ENCODE measurements around the gene RTN4R. TPM values are rescaled to one million over a fixed set of nuclear protein-coding genes. Genes with fewer than 3 reads are reported as not detected.
"Not testable (repeated sequence)": the region's sequence is repeated elsewhere in the genome, so short reads cannot be mapped to it uniquely, and the experiment has no call there.

RTN4R gene
- total and polyA plus RNA-seq, 2 of the 13 experiments (the other 11 are each of a cell fraction or from before 2014, with no cell fraction given) = 0.22 to 0.77 TPM

DNA sequence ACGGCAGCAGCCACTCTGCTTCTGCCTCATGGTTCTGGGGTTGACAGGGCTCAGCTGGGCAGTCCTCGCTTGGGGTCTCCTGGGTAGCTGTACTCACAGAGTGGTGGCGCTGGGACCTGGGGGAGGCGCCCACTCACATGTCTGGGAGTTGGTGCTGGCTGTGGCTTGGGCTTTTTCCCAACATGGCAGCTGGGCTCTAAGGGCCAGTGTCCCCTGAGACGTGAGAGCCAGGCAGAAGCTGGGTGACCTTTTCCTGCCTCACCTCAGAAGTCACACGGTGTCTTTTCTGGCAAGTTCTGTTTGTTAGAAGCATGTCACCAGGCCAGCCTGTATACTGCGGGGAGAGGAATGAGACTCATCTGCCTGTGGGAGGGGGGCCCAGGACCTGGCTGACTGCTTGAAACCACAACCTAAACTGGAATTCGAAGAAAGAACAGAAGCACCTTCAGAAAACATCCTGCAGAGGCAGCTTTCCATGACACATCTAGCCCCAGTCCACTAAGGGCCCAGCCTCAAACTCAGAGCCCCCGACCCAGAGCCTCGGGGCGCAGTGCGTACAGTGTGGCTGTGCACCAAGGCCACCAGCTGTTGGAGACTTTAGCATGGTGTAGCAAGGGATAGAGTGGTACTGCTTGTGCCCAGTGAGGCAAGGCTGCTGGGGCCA lies 37.2 kb upstream of the RTN4R start:
- not testable (repeated sequence) for FAIRE-seq

DNA sequence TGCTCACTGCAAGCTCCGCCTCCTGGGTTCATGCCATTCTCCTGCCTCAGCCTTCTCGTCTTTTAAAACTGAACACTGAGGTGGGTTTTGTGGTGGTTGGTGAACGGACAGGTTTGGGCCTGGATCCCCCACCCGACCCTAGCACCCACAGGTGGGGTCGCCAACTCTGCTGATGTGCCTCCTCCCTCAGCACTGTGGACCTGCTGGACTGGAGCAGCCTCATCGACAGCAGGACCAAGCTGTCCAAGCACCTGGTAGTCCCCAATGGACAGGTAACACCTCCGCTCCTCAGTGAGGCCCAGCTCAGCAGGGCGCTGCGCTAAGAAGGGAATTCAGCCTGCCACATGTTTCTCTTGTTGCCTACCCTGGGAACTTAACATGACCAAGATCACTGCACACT lies 36.5 kb upstream of the RTN4R start:
- Histone ChIP-seq H3K9ac (ENCODE audit: insufficient read depth, low read depth, low read length) (no peak overlapping the region), H3K79me2 (ENCODE audit: insufficient read depth, low read length) (no peaks in the 10 kb centered on the region), H4K20me1 (ENCODE audit: insufficient read depth, low read length) (no peaks in the 10 kb centered on the region), H3K4me2 (ENCODE audit: low read depth, low read length) (no peak overlapping the region), H3K4me1 (ENCODE audit: insufficient read depth, low read length) (no peaks in the 10 kb centered on the region), H3K9me3 (ENCODE audit: low read length) (no peaks in the 10 kb centered on the region), H3K4me3 (replicated peaks in 1 of 3; ENCODE audit: insufficient read depth in 1 of 3, low read depth in 2 of 3, low read length in 3 of 3) (no peak overlapping the region), H3K36me3 (replicated peaks in 1 of 2; ENCODE audit: control insufficient read depth in 1 of 2, insufficient read depth in 2 of 2, low read length in 2 of 2) (no peaks in the 10 kb centered on the region), H2AFZ (ENCODE audit: low read length) (no peak overlapping the region), H3K27me3 (ENCODE audit: control insufficient read depth in 1 of 2, insufficient read depth in 2 of 2, low read length in 2 of 2) (peaks cover 1 to 28% of the 10 kb centered on the region in 2 experiments; a peak in 4 of 5 replicates), H3K27ac (ENCODE audit: extremely low read length, insufficient read depth, low read length) (no peak overlapping the region)
- FAIRE-seq = no peak
- no peak for ATAC-seq
- BruUV-seq (replicated peaks) = no TSS peak
- no peak for DNase-seq (ENCODE audit: low spot score)
- TF ChIP-seq FIP1L1 (IDR thresholded peaks at IDR 0.05; ENCODE audit: borderline replicate concordance, insufficient read depth, low read depth, low read length) (no peak), DPF2 (CRISPR knock-in tag; IDR thresholded peaks at IDR 0.05; ENCODE audit: borderline replicate concordance, low read depth) (no peak), ZNF552 (CRISPR knock-in tag; IDR thresholded peaks at IDR 0.05; ENCODE audit: borderline replicate concordance) (no peak)
- TF ChIP-seq, protein P1, sequence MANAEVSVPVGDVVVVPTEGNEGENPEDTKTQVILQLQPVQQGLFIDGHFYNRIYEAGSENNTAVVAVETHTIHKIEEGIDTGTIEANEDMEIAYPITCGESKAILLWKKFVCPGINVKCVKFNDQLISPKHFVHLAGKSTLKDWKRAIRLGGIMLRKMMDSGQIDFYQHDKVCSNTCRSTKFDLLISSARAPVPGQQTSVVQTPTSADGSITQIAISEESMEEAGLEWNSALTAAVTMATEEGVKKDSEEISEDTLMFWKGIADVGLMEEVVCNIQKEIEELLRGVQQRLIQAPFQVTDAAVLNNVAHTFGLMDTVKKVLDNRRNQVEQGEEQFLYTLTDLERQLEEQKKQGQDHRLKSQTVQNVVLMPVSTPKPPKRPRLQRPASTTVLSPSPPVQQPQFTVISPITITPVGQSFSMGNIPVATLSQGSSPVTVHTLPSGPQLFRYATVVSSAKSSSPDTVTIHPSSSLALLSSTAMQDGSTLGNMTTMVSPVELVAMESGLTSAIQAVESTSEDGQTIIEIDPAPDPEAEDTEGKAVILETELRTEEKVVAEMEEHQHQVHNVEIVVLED (CRISPR knock-in tag; IDR thresholded peaks at IDR 0.05; ENCODE audit: borderline replicate concordance) = no peak
- TF ChIP-seq, protein P2, sequence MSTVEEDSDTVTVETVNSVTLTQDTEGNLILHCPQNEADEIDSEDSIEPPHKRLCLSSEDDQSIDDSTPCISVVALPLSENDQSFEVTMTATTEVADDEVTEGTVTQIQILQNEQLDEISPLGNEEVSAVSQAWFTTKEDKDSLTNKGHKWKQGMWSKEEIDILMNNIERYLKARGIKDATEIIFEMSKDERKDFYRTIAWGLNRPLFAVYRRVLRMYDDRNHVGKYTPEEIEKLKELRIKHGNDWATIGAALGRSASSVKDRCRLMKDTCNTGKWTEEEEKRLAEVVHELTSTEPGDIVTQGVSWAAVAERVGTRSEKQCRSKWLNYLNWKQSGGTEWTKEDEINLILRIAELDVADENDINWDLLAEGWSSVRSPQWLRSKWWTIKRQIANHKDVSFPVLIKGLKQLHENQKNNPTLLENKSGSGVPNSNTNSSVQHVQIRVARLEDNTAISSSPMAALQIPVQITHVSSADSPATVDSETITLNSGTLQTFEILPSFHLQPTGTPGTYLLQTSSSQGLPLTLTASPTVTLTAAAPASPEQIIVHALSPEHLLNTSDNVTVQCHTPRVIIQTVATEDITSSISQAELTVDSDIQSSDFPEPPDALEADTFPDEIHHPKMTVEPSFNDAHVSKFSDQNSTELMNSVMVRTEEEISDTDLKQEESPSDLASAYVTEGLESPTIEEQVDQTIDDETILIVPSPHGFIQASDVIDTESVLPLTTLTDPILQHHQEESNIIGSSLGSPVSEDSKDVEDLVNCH (CRISPR knock-in tag; IDR thresholded peaks at IDR 0.05) = no peak
- intact Hi-C loops (cut with micrococcal nuclease; ENCODE audit: unreplicated experiment) (no loop called here), in situ Hi-C loops (cut with HindIII; ENCODE audit: extremely low pct_ligation_motif_present, low pct_unique_long_range_greater_than_20kb) (no loop called here)
- CTCF ChIA-PET (ENCODE audit: low intra/inter-chr PET ratio, low total read pairs) = no interaction called here
- 41% methylated on average over 6 of the region's 9 CpGs for WGBS (ENCODE audit: low lambda C conversion rate)
- POLR2A ChIA-PET = no interaction called here

More for the DNA sequence above, 37.2 kb upstream of the RTN4R start:
- ATAC-seq; H3K9ac ChIP-seq (ENCODE audit: insufficient read depth, low read depth, low read length); H2AFZ ChIP-seq (ENCODE audit: low read length); H3K36me3 ChIP-seq (replicated peaks in 1 of 2; ENCODE audit: control insufficient read depth in 1 of 2, insufficient read depth in 2 of 2, low read length in 2 of 2); H3K79me2 ChIP-seq (ENCODE audit: insufficient read depth, low read length); DNase-seq (ENCODE audit: low spot score); H3K4me3 ChIP-seq (replicated peaks in 1 of 3; ENCODE audit: insufficient read depth in 1 of 3, low read depth in 2 of 3, low read length in 3 of 3); in situ Hi-C loops (cut with HindIII; ENCODE audit: extremely low pct_ligation_motif_present, low pct_unique_long_range_greater_than_20kb); H3K9me3 ChIP-seq (ENCODE audit: low read length); CTCF ChIA-PET (ENCODE audit: low intra/inter-chr PET ratio, low total read pairs); H3K4me2 ChIP-seq (ENCODE audit: low read depth, low read length); intact Hi-C loops (cut with micrococcal nuclease; ENCODE audit: unreplicated experiment); POLR2A ChIA-PET; H4K20me1 ChIP-seq (ENCODE audit: insufficient read depth, low read length); BruUV-seq (replicated peaks); H3K27ac ChIP-seq (ENCODE audit: extremely low read length, insufficient read depth, low read length); H3K4me1 ChIP-seq (ENCODE audit: insufficient read depth, low read length): not testable (repeated sequence)
- WGBS (ENCODE audit: low lambda C conversion rate) = 45% methylated on average over 6 of the region's 12 CpGs
- H3K27me3 ChIP-seq (ENCODE audit: control insufficient read depth in 1 of 2, insufficient read depth in 2 of 2, low read length in 2 of 2) = peaks cover 1 to 21% of the 10 kb centered on the region in 2 experiments; a peak in 4 of 5 replicates

DNA sequence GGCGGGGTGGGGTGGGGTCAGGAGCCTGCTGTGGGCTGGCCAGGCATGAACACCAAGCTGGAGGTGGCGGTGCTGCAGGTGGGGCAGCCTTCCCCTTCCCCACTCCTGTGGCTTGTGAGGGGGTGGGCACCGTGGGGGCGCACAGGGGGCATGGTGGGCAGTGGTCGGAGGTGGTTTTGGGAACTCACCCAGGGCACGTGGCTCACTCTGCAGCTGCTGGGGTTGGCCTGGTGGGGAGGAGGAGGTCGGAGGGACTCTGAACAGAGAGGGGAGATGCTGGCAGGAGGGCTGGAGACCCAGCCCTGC lies 35.1 kb upstream of the RTN4R start:
- H3K36me3 ChIP-seq (replicated peaks in 1 of 2; ENCODE audit: control insufficient read depth in 1 of 2, insufficient read depth in 2 of 2, low read length in 2 of 2); H3K9me3 ChIP-seq (ENCODE audit: low read length); CTCF ChIA-PET (ENCODE audit: low intra/inter-chr PET ratio, low total read pairs); H3K79me2 ChIP-seq (ENCODE audit: insufficient read depth, low read length); FAIRE-seq; H3K4me1 ChIP-seq (ENCODE audit: insufficient read depth, low read length); ATAC-seq; H3K4me3 ChIP-seq (replicated peaks in 1 of 3; ENCODE audit: insufficient read depth in 1 of 3, low read depth in 2 of 3, low read length in 3 of 3); H3K4me2 ChIP-seq (ENCODE audit: low read depth, low read length); POLR2A ChIA-PET; H3K27ac ChIP-seq (ENCODE audit: extremely low read length, insufficient read depth, low read length); H2AFZ ChIP-seq (ENCODE audit: low read length); H3K9ac ChIP-seq (ENCODE audit: insufficient read depth, low read depth, low read length); DNase-seq (ENCODE audit: low spot score); in situ Hi-C loops (cut with HindIII; ENCODE audit: extremely low pct_ligation_motif_present, low pct_unique_long_range_greater_than_20kb); intact Hi-C loops (cut with micrococcal nuclease; ENCODE audit: unreplicated experiment); BruUV-seq (replicated peaks); H4K20me1 ChIP-seq (ENCODE audit: insufficient read depth, low read length): not testable (repeated sequence)
- H3K27me3 ChIP-seq (ENCODE audit: control insufficient read depth in 1 of 2, insufficient read depth in 2 of 2, low read length in 2 of 2) = peaks cover 2 to 40% of the 10 kb centered on the region in 2 experiments
- WGBS (ENCODE audit: low lambda C conversion rate) = 0% methylated on average over 2 of the region's 7 CpGs

Data from HepG2 (cell line).